Measurements from ENCODE around the gene RCSD1.
A peak's percentile ranks its signal among the peaks of the same experiment; 100 is the strongest.

Gene RCSD1

GRCh38 chr1:167658574-167659328 is 28.7 kb downstream of the RCSD1 start:
- Histone ChIP-seq H3K4me3 (ENCODE audit: extremely low read depth, insufficient read depth, low read length, poor library complexity, severe bottlenecking) (no peak overlapping the region), H3K36me3 (ENCODE audit: control insufficient read depth, insufficient read depth, low read length) (no peaks in the 10 kb centered on the region), H3K4me1 (ENCODE audit: control insufficient read depth, insufficient read depth, low read length, poor library complexity, severe bottlenecking) (peaks cover 79% of the 10 kb centered on the region), H3K27ac (ENCODE audit: low read depth, low read length, severe bottlenecking) (peak overlapping the region; percentile 63), H3K9me3 (ENCODE audit: control insufficient read depth, low read length) (no peaks in the 10 kb centered on the region)
- WGBS, 2 experiments (ENCODE audit: insufficient coverage in 2 of 2) = 83 to 93% methylated on average over 2 to 4 of the region's 10 CpGs

DNA sequence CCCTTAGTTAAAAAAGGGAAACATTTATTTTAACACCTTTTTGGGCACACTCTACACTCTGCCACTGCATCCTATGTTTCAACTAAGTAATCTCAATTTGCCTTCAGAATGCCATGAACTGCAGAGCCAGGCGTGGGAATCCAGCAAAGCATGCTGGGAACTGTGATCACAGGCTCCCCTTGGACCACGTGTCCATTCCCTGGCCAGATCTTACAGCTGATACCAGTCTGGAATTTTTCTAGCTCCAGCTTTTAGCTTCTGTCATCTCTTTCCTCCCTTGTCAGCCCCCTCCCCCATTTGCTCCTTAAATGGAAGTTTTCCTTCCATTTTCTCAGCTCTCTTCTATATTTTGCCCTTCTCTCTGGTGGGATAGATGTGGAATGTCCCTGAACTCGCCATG is 29.4 kb downstream of the RCSD1 start:
- Histone ChIP-seq H3K36me3 (ENCODE audit: control insufficient read depth, insufficient read depth, low read length) (no peaks in the 10 kb centered on the region), H3K4me1 (ENCODE audit: control insufficient read depth, insufficient read depth, low read length, poor library complexity, severe bottlenecking) (peaks cover 79% of the 10 kb centered on the region), H3K4me3 (ENCODE audit: extremely low read depth, insufficient read depth, low read length, poor library complexity, severe bottlenecking) (no peak overlapping the region), H3K9me3 (ENCODE audit: control insufficient read depth, low read length) (no peaks in the 10 kb centered on the region), H3K27ac (ENCODE audit: low read depth, low read length, severe bottlenecking) (peak overlapping the region; percentile 74)
- 53 to 62% methylated on average over 2 to 3 of the region's 3 CpGs for WGBS, 2 experiments (ENCODE audit: insufficient coverage in 2 of 2)

GRCh38 chr1:167659881-167660280 is 29.8 kb downstream of the RCSD1 start:
- Histone ChIP-seq H3K4me3 (ENCODE audit: extremely low read depth, insufficient read depth, low read length, poor library complexity, severe bottlenecking) (no peak overlapping the region), H3K9me3 (ENCODE audit: control insufficient read depth, low read length) (no peaks in the 10 kb centered on the region), H3K4me1 (ENCODE audit: control insufficient read depth, insufficient read depth, low read length, poor library complexity, severe bottlenecking) (peaks cover 75% of the 10 kb centered on the region), H3K27ac (ENCODE audit: low read depth, low read length, severe bottlenecking) (peak overlapping the region; percentile 74), H3K36me3 (ENCODE audit: control insufficient read depth, insufficient read depth, low read length) (no peaks in the 10 kb centered on the region)
- WGBS, 2 experiments (ENCODE audit: insufficient coverage in 2 of 2) = 95 to 99% methylated on average over 5 to 6 of the region's 6 CpGs

DNA sequence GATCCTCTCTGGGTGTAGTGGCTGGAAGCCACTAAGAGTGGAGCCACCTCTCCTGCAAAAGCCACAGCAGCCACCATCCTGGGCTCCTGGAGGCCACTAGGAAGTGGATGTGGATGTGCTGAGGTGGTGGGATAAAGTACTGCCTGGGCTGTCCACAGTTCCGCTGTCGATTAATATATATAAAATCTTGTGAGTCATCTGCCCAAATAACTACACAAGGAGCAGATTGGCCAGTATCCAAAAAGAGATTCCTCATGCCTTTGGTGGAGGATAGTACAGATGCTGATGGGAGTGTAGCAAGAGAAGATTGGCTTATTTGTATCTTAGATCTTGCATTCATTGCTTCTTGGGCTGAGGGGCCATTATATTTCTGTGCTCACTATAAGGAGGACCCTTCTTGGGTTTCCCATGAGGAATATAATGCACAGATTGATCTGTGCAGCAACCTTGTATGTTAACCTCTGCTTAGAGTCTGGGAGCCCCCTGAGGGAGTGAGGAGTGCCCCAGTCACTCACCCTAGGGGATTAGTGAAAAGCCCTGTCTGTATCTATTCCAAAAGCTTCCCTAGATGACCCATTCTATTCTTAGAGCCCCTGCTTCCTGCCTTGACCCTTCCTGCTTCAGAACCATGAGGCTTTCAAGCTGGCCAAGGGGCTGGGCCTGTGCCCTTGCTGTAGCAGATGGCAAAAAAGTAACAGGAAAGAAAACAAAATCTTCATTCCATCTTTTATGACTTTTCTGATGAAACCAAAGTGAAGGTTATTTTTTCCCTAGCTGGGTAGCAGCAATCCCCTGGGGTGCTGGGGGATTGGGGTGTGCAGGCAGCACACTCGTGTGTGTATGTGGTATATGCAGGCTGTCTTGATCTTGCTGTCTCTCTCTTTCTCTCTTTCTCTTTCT is 31.7 kb downstream of the RCSD1 start:
- no peaks in the 10 kb centered on the region for H3K36me3 ChIP-seq (ENCODE audit: control insufficient read depth, insufficient read depth, low read length)
- WGBS, 2 experiments (ENCODE audit: insufficient coverage in 2 of 2) = 90% methylated on average over 2 of the region's 3 CpGs; no CpG with 5 or more reads in 1 of the 2 experiments
- H3K4me3 ChIP-seq (ENCODE audit: extremely low read depth, insufficient read depth, low read length, poor library complexity, severe bottlenecking) = no peak overlapping the region
- peaks cover 61% of the 10 kb centered on the region for H3K4me1 ChIP-seq (ENCODE audit: control insufficient read depth, insufficient read depth, low read length, poor library complexity, severe bottlenecking)
- H3K9me3 ChIP-seq (ENCODE audit: control insufficient read depth, low read length) = no peaks in the 10 kb centered on the region
- peak overlapping the region; percentile 60 for H3K27ac ChIP-seq (ENCODE audit: low read depth, low read length, severe bottlenecking)

DNA sequence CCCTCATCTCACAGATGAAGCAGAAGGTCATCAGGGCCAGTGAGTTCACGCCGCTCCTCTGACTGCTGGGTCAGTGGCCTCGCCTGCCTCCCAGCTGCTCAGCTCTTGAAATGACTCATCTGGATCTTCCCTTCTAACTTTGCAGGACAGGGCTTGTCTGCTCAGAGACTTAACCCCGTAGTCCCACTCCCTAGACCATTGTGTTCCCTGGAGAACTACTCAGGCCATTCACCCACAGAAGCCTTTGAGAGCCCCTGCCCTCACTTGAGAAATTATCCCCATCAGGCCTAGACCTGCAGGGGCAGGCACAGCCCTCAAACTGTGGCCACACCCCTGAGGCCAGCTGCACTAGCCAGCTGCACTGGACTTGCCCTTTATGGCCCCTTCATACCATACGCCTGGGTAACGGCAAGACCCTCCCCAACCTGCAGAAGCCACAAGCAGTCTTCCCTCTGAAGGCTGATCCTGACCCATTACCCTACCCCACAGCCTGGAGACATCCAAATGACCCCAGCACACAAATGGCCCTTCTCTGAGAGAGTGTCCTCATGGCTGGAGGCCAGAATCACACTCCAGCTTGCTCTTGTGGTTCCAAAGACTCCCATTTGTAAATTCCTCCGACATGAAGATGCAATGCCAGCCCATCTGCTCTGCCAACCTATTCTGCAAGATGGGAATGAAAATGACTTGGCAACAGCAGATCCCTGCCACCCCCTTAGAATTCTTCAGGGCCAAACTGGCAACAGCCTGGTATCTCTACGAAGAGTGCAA is 33.2 kb downstream of the RCSD1 start:
- no peaks in the 10 kb centered on the region for H3K36me3 ChIP-seq (ENCODE audit: control insufficient read depth, insufficient read depth, low read length)
- H3K4me3 ChIP-seq (ENCODE audit: extremely low read depth, insufficient read depth, low read length, poor library complexity, severe bottlenecking) = no peak overlapping the region
- 72 to 74% methylated on average over 5 to 8 of the region's 8 CpGs for WGBS, 2 experiments (ENCODE audit: insufficient coverage in 2 of 2)
- no peaks in the 10 kb centered on the region for H3K9me3 ChIP-seq (ENCODE audit: control insufficient read depth, low read length)
- H3K27ac ChIP-seq (ENCODE audit: low read depth, low read length, severe bottlenecking) = peak overlapping the region; percentile 60
- peaks cover 57% of the 10 kb centered on the region for H3K4me1 ChIP-seq (ENCODE audit: control insufficient read depth, insufficient read depth, low read length, poor library complexity, severe bottlenecking)

DNA sequence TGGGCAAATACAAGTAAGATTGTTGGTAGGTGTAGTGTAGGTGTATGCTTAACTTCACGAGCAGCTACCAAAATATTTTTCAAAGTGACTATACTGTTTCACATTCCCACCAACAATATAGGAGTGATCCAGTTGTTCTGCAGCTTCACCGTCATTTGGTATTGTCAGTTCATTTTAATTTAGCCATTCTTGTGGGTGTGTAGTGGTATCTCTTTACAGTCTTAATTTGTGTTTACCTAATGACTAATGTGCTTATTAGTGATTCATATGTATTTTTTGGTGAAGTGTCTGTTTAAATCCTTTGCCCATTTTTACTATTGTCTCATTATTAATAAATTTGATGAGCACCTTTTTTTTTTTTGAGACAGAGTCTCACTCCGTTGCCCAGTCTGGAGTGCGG is 35.4 kb downstream of the RCSD1 start:
- H3K27ac ChIP-seq (ENCODE audit: low read depth, low read length, severe bottlenecking) = no peak overlapping the region
- WGBS, 2 experiments (ENCODE audit: insufficient coverage in 2 of 2) = 93 to 95% methylated on average over 2 of the region's 4 CpGs
- H3K36me3 ChIP-seq (ENCODE audit: control insufficient read depth, insufficient read depth, low read length) = no peaks in the 10 kb centered on the region
- H3K9me3 ChIP-seq (ENCODE audit: control insufficient read depth, low read length) = no peaks in the 10 kb centered on the region
- peaks cover 51% of the 10 kb centered on the region for H3K4me1 ChIP-seq (ENCODE audit: control insufficient read depth, insufficient read depth, low read length, poor library complexity, severe bottlenecking)
- H3K4me3 ChIP-seq (ENCODE audit: extremely low read depth, insufficient read depth, low read length, poor library complexity, severe bottlenecking) = no peak overlapping the region

DNA sequence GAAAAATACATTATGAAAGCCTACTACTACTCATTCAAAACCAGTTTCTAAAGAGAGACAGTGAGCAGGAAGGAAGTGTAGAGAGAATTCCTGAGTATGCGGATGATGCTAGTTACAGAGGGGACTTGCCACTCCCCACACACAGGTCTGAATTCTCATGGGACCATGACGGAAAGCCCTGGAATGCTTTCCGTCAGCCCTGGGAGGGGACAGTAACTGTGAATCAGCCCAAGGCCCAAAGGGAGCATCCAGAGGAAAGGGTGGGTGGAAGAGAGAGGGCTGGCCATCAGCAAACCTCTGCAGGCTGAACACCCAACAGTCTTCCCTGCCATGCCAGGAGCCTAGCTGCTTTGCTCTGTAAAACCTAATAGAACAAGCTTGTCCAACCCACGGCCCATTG is 36.4 kb downstream of the RCSD1 start:
- Histone ChIP-seq H3K4me1 (ENCODE audit: control insufficient read depth, insufficient read depth, low read length, poor library complexity, severe bottlenecking) (peaks cover 49% of the 10 kb centered on the region), H3K9me3 (ENCODE audit: control insufficient read depth, low read length) (no peaks in the 10 kb centered on the region), H3K27ac (ENCODE audit: low read depth, low read length, severe bottlenecking) (no peak overlapping the region), H3K36me3 (ENCODE audit: control insufficient read depth, insufficient read depth, low read length) (no peaks in the 10 kb centered on the region), H3K4me3 (ENCODE audit: extremely low read depth, insufficient read depth, low read length, poor library complexity, severe bottlenecking) (no peak overlapping the region)
- WGBS, 2 experiments (ENCODE audit: insufficient coverage in 2 of 2) = 40 to 67% methylated on average over 1 to 2 of the region's 4 CpGs

GRCh38 chr1:167667536-167667935 is 37.5 kb downstream of the RCSD1 start:
- Histone ChIP-seq H3K4me3 (ENCODE audit: extremely low read depth, insufficient read depth, low read length, poor library complexity, severe bottlenecking) (no peak overlapping the region), H3K27ac (ENCODE audit: low read depth, low read length, severe bottlenecking) (no peak overlapping the region), H3K9me3 (ENCODE audit: control insufficient read depth, low read length) (no peaks in the 10 kb centered on the region), H3K4me1 (ENCODE audit: control insufficient read depth, insufficient read depth, low read length, poor library complexity, severe bottlenecking) (peaks cover 49% of the 10 kb centered on the region), H3K36me3 (ENCODE audit: control insufficient read depth, insufficient read depth, low read length) (peaks cover 2% of the 10 kb centered on the region)
- 100% methylated on average over 1 of the region's 2 CpGs; no CpG with 5 or more reads in 1 of the 2 experiments for WGBS, 2 experiments (ENCODE audit: insufficient coverage in 2 of 2)

DNA sequence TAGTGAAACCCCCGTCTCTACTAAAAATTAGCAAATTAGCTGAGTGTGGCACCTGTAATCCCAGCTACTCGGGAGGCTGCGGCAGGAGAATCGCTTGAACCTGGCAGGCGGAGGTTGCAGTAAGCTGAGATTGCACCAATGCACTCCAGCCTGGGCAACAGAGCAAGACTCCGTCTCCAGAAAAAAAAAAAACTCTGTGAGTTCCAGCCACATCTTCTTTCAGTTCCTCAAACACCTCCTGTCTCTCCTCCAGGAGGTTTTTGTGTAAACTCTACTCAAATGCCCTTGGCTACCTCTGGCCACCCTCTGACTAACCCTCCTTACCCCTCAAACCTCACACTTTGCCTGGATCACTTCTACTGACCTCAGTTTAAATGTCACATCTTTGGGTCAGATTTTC is 38.1 kb downstream of the RCSD1 start:
- no peaks in the 10 kb centered on the region for H3K9me3 ChIP-seq (ENCODE audit: control insufficient read depth, low read length)
- H3K36me3 ChIP-seq (ENCODE audit: control insufficient read depth, insufficient read depth, low read length) = peaks cover 4% of the 10 kb centered on the region
- WGBS, 2 experiments (ENCODE audit: insufficient coverage in 2 of 2) = 95 to 97% methylated on average over 6 of the region's 6 CpGs
- no peak overlapping the region for H3K27ac ChIP-seq (ENCODE audit: low read depth, low read length, severe bottlenecking)
- H3K4me1 ChIP-seq (ENCODE audit: control insufficient read depth, insufficient read depth, low read length, poor library complexity, severe bottlenecking) = peaks cover 44% of the 10 kb centered on the region
- H3K4me3 ChIP-seq (ENCODE audit: extremely low read depth, insufficient read depth, low read length, poor library complexity, severe bottlenecking) = no peak overlapping the region
